Left cardiac atrium (tissue), 4 donors: ENCODE results near the gene TOR3A. TPM values are rescaled to one million over a fixed set of nuclear protein-coding genes. Genes with fewer than 3 reads are reported as not detected.
A peak's percentile ranks its signal among the peaks of the same experiment; 100 is the strongest.

Source experiments
- ATAC-seq, 2 donors: fragments of 200-7000 bp; cut with Tn5 transposase; one replicate each; pipeline ENCODE4 v1.9.1; 2020; ENCODE audit warnings: mild to moderate bottlenecking in 2 of 2, moderate library complexity in 2 of 2
- DNase-seq: peaks from one replicate; pipeline ENCODE4 v3.0.0-alpha.2; 2020
- intact Hi-C, 2 donors: fragments of 100-400 bp; cut with DNase I; formaldehyde crosslinking; loops; one replicate each; pipeline versions ENCODE4 v1.14.1 to v1.15.1; 2022 to 2023
- total RNA-seq, 2 donors: library from RNA; stranded (reverse); fragmentation: NEBNext Ultra II Directional; extraction: Animal tissue kit (Norgen Biotek cat#: 25700); gene quantifications; one replicate each; pipeline ENCODE4 v1.2.1, GENCODE V29; 2021
- donor health status: DM: no; HTN: yes; CAD: no.
- donor health status: DM: no; HTN: yes; CAD: no; lungs with severe emphysema.
- donor health status: DM: yes; HTN: yes; CAD: no.
- donor health status: Dilated cardiomyopathy.

Gene TOR3A
- total RNA-seq, 2 donors from 2014 or later = 12.7 to 12.9 TPM

GRCh38 chr1:179095377-179095776 lies 13.5 kb downstream of the TOR3A start:
- no peak for DNase-seq
- ATAC-seq = no peak
- intact Hi-C loops = no loop called here

DNA sequence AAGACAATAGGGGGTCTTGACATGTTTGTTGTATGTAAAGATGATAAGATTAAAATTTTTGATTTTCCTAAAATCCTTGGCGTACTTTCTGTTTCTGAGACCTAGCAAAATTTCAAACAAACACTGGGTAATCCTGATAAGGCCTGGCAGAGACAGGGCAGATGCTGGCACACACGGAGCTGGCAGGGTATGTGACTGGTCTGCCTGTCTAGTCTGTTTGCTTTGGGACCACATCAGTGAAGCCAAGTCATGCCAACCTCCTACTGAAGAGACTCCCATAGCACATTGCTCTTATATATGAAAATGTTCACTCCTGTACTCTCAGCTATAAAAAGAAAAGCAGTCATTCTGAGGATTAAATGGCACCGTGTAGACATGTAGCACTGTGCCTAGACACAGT lies 14.1 kb downstream of the TOR3A start:
- DNase-seq (no peak), ATAC-seq (peak in 1 of 2 donors; percentile 20)
- intact Hi-C loops = no loop called here

- ATAC-seq = no peak
- intact Hi-C loops = no loop called here
- DNase-seq = no peak
Observed at GRCh38 chr1:179099891-179100290, 18.0 kb downstream of the TOR3A start.

DNA sequence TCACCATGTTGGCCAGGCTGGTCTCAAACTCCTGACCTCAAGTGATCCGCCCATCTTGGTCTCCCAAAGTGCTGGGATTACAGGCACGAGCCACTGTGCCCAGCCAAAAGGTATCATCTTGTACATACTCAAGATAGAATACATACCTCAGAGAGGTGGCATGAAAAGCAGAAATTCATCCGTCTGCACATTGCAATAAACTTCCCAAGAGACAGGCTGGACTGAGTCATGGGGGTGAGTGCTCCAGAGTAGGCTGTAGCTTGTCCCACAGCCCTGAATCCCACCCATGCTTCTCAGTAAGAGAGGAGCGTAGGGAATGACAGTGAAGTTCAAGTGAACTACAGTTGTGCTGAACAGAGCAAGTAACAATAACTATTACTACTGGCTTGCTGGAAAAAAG lies 19.7 kb downstream of the TOR3A start:
- DNase-seq (no peak), ATAC-seq (no peak)
- intact Hi-C loops = no loop called here

GRCh38 chr1:179103999-179104398 lies 22.1 kb downstream of the TOR3A start:
- intact Hi-C loops = no loop called here
- no peak for DNase-seq
- no peak for ATAC-seq

GRCh38 chr1:179104611-179105250 lies 22.9 kb downstream of the TOR3A start:
- no peak for DNase-seq
- intact Hi-C loops = no loop called here
- ATAC-seq = no peak

GRCh38 chr1:179105393-179105792 lies 23.5 kb downstream of the TOR3A start:
- intact Hi-C loops = no loop called here
- ATAC-seq = no peak
- no peak for DNase-seq

DNA sequence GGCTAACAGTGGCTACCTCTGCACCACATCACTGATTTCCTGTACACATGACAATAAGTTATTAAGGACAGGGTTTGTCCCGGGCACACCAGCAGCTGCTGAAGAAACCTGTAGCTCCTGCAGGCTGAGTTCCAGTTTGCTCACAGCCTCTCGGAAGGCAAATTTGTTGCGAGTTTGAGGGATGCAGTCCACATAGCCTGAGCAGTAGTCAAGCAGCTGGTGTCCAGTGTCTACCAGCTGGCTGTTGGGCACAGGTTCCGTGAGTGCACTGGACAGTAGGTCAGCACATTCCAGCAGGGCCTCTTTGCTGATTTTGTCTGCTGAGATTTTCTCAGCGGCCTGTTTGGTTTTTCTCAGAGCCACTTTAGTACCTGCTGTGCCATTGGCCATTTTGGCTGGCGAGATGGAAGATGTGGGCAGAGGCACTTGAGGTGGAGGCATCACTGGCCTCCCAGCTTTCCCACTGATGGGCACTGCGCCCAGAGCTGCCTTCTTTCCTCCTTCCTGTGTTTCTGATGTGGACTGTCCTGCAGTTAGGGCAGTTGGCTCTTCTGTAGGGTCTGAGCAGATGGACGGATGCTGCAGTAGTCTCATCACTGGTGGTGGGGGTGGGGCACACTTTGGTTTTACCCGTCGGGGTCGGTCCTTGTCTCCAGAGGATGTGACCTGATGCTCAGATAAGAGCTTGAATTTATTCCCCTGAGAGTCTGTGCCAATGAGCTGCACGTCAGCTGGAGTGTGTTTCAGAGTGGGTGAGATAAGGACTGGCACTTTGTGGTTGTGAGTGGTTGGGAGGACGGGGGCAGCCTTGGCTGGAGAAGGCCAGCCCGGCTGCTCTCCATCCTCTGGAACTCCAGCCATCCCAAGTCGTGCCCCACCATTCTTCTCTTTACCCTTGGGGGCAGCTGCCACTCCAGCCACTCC lies 26.1 kb downstream of the TOR3A start:
- ATAC-seq (peak; percentile 71 to 83), DNase-seq (no peak)
- intact Hi-C loops = no loop called here

DNA sequence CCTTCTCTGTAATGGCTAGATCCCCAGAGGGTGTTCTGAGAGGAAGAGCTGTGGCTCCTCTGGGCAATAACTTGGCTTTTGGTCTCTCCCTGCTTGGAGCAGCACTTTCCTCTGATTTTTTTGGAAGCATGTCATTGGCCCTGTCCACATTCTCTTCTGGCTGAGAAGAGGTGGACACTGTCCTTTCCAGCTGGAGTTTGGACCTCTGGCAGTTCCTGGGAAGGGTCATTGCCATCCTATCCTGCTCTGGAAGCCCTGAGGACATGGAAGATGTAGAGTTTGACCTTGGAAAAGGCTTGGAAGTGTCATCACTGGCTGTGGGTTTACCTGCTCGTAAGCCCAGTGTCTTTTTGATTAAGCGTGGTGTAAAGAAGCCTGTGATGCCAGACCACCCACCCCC lies 26.8 kb downstream of the TOR3A start:
- intact Hi-C loops = no loop called here
- DNase-seq (no peak), ATAC-seq (no peak)

DNA sequence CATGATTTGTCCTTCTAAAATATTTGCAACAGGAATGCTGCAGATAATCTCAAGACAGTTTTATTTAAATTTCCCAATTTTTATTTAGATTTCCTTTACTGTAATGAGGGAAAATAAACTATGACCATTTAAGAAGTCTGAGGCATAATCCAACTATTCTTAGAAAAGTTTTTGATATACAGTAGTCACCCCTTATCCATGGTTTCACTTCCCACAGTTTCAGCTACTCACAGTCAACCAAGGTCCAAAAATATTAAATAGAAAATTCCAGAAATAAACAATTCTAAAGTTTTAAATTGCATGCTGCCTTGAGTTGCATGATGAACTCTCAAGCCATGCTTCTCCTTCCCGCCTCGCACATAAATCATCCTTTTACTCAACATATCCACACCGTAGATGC lies 33.3 kb downstream of the TOR3A start:
- intact Hi-C loops = no loop called here
- DNase-seq = no peak
- no peak for ATAC-seq

DNA sequence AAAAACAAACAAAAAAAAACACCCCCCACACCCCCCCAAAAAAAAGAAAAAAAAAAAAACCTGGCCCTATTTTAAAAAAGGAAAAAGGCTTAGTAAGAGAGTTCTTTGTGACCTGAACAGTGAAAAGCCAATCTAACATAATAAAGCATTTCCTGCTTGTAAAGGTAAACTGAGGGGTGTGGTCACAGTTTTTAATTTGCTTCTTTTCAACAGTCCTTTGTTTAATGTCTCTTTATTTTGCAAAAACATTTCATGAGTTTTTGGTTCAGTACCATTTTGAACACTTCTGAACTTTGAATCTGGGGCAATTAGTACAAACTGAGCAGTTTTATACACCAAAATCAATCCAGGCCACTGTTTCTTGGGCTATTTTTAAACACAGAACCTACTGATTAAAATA lies 37.6 kb downstream of the TOR3A start:
- intact Hi-C loops = no loop called here

GRCh38 chr1:179120736-179121135 lies 38.9 kb downstream of the TOR3A start:
- no peak for DNase-seq
- intact Hi-C loops = loop anchor here in 1 of 2 donors (5.0 to 10.0 kb wide), 2 partner anchors 72 to 174 kb away; partner anchors contain the start of gene SOAT1
- ATAC-seq = no peak

More for the DNA sequence above, 37.6 kb downstream of the TOR3A start:
- ATAC-seq (no peak), DNase-seq (no peak)

- DNase-seq (no peak), ATAC-seq (peak in 1 of 2 donors; percentile 21)
- intact Hi-C loops = loop anchor here in 1 of 2 donors (5.0 to 10.0 kb wide), 2 partner anchors 71 to 173 kb away; partner anchors contain the start of gene SOAT1
Observed at GRCh38 chr1:179121159-179121938, 39.5 kb downstream of the TOR3A start.

DNA sequence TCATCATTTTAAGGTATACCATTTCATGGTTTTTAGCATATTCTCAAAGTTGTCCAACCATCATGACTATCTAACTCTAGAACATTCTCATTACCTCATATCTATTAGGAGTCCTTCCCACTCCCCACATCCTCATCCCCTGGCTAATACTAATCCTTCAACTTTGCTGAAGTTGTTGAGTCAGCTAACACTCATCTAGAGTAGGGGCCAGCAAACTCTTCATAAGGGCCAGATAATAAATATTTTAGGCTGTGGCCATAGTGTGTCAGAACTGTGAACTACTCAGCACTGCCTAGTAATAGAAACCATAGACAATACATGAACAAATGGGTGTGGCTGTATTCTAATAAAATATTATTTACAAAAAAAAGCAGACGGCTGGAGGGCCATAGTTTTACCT lies 43.0 kb downstream of the TOR3A start:
- ATAC-seq (no peak), DNase-seq (no peak)
- intact Hi-C loops = loop anchor here in 1 of 2 donors (5.0 to 10.0 kb wide), 2 partner anchors 67 to 170 kb away; partner anchors contain the start of gene SOAT1

DNA sequence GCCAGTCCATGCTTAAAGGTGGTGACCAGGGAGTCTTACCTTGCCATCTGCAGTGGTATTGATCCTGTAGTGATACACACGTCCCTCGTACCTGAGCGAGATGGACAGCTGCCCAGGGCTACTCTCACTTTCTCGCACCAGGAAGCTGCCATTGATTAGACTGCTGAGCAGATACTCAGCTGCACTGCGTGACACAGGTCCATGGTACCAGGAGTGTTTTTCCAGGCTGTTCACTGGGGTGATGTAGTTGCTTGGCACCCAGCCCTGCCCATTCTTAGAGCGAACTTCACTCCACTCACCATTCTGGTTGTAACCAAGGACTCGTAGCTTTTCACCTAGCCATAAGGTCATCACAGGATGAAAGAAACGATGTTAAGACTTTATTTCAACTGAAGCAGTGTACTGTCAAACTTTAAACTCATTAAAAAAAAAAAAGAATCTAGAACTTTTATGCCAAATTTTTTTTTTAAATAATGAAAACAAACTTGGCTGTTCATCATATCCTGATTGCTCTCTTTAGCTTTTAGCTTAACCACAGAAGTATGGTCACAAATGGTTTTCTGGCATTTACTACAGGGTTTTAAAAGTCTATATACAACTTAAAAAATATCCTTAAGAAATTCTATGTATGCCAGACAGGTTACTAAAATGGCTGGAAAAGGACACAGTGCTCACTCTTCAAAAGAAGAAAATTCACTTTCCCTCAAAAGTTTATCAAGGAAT lies 44.6 kb downstream of the TOR3A start:
- intact Hi-C loops = loop anchor here in 1 of 2 donors (10.0 kb wide), 1 partner anchor 168 kb away; the partner anchor contains the start of gene SOAT1
- ATAC-seq = peak in 1 of 2 donors; percentile 53
- DNase-seq = peak; percentile 60

DNA sequence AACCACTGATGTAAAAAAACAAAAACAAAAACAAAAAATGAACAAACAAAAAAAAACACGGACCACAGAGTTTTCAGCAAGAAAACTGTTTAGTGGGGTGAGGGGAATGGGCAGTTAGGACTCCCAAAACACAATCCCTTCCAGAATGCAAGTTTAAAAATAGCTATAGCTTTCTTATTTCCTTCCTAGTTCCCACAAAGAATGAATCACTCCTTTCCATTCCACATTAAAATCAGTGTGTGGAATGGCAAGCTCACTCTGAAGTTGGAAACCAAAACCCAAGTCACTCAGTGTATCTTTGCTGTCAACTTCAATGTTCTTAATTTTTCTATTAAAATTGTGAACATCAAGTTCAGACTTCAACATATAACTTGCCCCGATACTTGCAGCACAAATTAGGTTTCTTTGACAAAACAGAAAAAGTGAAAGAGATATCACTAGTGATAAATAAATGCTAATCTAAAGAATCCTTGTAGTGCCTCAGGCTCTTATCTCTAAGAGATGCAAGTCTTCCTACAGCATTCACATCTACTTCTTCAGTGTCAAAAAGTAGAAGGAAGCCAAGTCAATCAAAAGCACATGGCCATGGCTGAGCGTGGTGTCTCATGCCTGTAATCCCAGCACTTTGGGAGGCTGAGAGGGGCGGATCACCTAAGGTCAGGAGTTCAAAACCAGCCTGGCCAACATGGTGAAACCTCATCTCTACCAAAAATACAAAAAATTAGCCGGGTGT lies 45.5 kb downstream of the TOR3A start:
- intact Hi-C loops = loop anchor here in 1 of 2 donors (10.0 kb wide), 1 partner anchor 167 kb away; the partner anchor contains the start of gene SOAT1
- ATAC-seq (no peak), DNase-seq (no peak)

- ATAC-seq = no peak
- no peak for DNase-seq
- intact Hi-C loops = loop anchor here in 1 of 2 donors (10.0 kb wide), 1 partner anchor 166 kb away; the partner anchor contains the start of gene SOAT1
Observed at GRCh38 chr1:179128520-179128919, 46.6 kb downstream of the TOR3A start.
